ENCODE measurements around the gene CCDC188. TPM values are rescaled to one million over a fixed set of nuclear protein-coding genes. Genes with fewer than 3 reads are reported as not detected.

The CCDC188 gene
- total RNA-seq, 2 experiments from 2014 or later = not detected

GRCh38 chr22:20111045-20111688 is 39.7 kb downstream of the CCDC188 start:
- Mint-ChIP-seq H3K4me1 (ENCODE audit: low read depth) (peaks cover 11% of the 10 kb centered on the region), H3K27ac (peak overlapping the region; percentile 69), H3K36me3 (ENCODE audit: low read depth) (peaks cover 65% of the 10 kb centered on the region), H3K9me3 (no peaks in the 10 kb centered on the region), H3K4me3 (no peak overlapping the region), H3K27me3 (no peaks in the 10 kb centered on the region)
- peak; percentile 46 for TF ChIP-seq CTCF (IDR thresholded peaks at IDR 0.05)
- Histone ChIP-seq H3K9me3 (ENCODE audit: control insufficient read depth in 1 of 2, insufficient read depth in 1 of 2, low read length in 2 of 2) (peaks cover 0 to 7% of the 10 kb centered on the region in 2 experiments), H3K4me1 (ENCODE audit: insufficient read depth, low read length) (peaks cover 41% of the 10 kb centered on the region), H3K4me3 (ENCODE audit: low read length) (no peak overlapping the region), H3K36me3 (ENCODE audit: insufficient read depth, low read length) (peaks cover 90% of the 10 kb centered on the region), H3K27ac (ENCODE audit: low read depth in 1 of 2, low read length in 2 of 2) (no peak overlapping the region), H3K27me3 (ENCODE audit: control insufficient read depth in 1 of 2, insufficient read depth in 2 of 2, low read length in 2 of 2) (peaks cover 0 to 5% of the 10 kb centered on the region in 2 experiments)
- ChIA-PET CTCF (interaction anchor here (0.6 to 2.7 kb wide), 7 partner anchors 10 to 161 kb away, joined by 3 to 6 read pairs (median 4); no protein-coding TSS in a partner anchor), POLR2A (interaction anchor here (1.7 kb wide), 1 partner anchor 10 kb away, joined by 7 read pairs; no protein-coding TSS in a partner anchor)
- intact Hi-C loops (cut with DNase I, micrococcal nuclease) = loop anchor here in 1 of 2 experiments (5.0 to 10.0 kb wide), 3 partner anchors 139 to 284 kb away; partner anchors contain the start of genes GNB1L, RTL10 and ZNF74
- peak in 3 of 14 experiments; percentile 35 to 76 (median 65) for DNase-seq
- ATAC-seq (ENCODE audit: poor library complexity) = peak; percentile 70

- Histone ChIP-seq H3K4me1 (ENCODE audit: insufficient read depth, low read length) (peaks cover 34% of the 10 kb centered on the region), H3K27ac (ENCODE audit: low read depth in 1 of 2, low read length in 2 of 2) (no peak overlapping the region), H3K9me3 (ENCODE audit: control insufficient read depth in 1 of 2, insufficient read depth in 1 of 2, low read length in 2 of 2) (peaks cover 0 to 7% of the 10 kb centered on the region in 2 experiments), H3K4me3 (ENCODE audit: low read length) (no peak overlapping the region), H3K27me3 (ENCODE audit: control insufficient read depth in 1 of 2, insufficient read depth in 2 of 2, low read length in 2 of 2) (peaks cover 0 to 5% of the 10 kb centered on the region in 2 experiments), H3K36me3 (ENCODE audit: insufficient read depth, low read length) (peaks cover 92% of the 10 kb centered on the region)
- TF ChIP-seq CTCF (IDR thresholded peaks at IDR 0.05) = no peak
- ATAC-seq (ENCODE audit: poor library complexity) = no peak
- H3K36me3 Mint-ChIP-seq (ENCODE audit: low read depth) = peaks cover 64% of the 10 kb centered on the region
- H3K4me1 Mint-ChIP-seq (ENCODE audit: low read depth) = peaks cover 10% of the 10 kb centered on the region
- H3K4me3 Mint-ChIP-seq = peak overlapping the region; percentile 15
- CTCF ChIA-PET = interaction anchor here (0.6 to 2.7 kb wide), 5 partner anchors 9 to 161 kb away, joined by 3 to 6 read pairs (median 4); no protein-coding TSS in a partner anchor
- POLR2A ChIA-PET = interaction anchor here (1.7 kb wide), 1 partner anchor 9 kb away, joined by 7 read pairs; no protein-coding TSS in a partner anchor
- H3K27ac Mint-ChIP-seq = peak overlapping the region; percentile 69
- H3K27me3 Mint-ChIP-seq = no peaks in the 10 kb centered on the region
- intact Hi-C loops (cut with DNase I, micrococcal nuclease) = loop anchor here in 1 of 2 experiments (5.0 to 10.0 kb wide), 3 partner anchors 138 to 284 kb away; partner anchors contain the start of genes GNB1L, RTL10 and ZNF74
- no peaks in the 10 kb centered on the region for H3K9me3 Mint-ChIP-seq
- DNase-seq = no peak
Observed at GRCh38 chr22:20110359-20110985, 40.4 kb downstream of the CCDC188 start.

GRCh38 chr22:20109411-20110358 is 41.2 kb downstream of the CCDC188 start:
- Histone ChIP-seq H3K9me3 (ENCODE audit: control insufficient read depth in 1 of 2, insufficient read depth in 1 of 2, low read length in 2 of 2) (peaks cover 0 to 3% of the 10 kb centered on the region in 2 experiments), H3K27ac (ENCODE audit: low read depth in 1 of 2, low read length in 2 of 2) (no peak overlapping the region)
- DNase-seq = no peak

More at GRCh38 chr22:20109411-20110358, 41.2 kb downstream of the CCDC188 start:
- no peak for TF ChIP-seq CTCF (IDR thresholded peaks at IDR 0.05)
- Mint-ChIP-seq H3K9me3 (no peaks in the 10 kb centered on the region), H3K27me3 (no peaks in the 10 kb centered on the region), H3K4me1 (ENCODE audit: low read depth) (peaks cover 5% of the 10 kb centered on the region), H3K36me3 (ENCODE audit: low read depth) (peaks cover 63% of the 10 kb centered on the region), H3K4me3 (no peak overlapping the region), H3K27ac (no peak overlapping the region)
- no peak for ATAC-seq (ENCODE audit: poor library complexity)
- Histone ChIP-seq H3K4me1 (ENCODE audit: insufficient read depth, low read length) (peaks cover 26% of the 10 kb centered on the region), H3K36me3 (ENCODE audit: insufficient read depth, low read length) (peaks cover 91% of the 10 kb centered on the region), H3K4me3 (ENCODE audit: low read length) (no peak overlapping the region), H3K27me3 (ENCODE audit: control insufficient read depth in 1 of 2, insufficient read depth in 2 of 2, low read length in 2 of 2) (peaks cover 0 to 2% of the 10 kb centered on the region in 2 experiments)
- intact Hi-C loops (cut with DNase I, micrococcal nuclease) = loop anchor here in 1 of 2 experiments (5.0 to 10.0 kb wide), 4 partner anchors 137 to 815 kb away; partner anchors contain the start of genes CLTCL1, GNB1L, RTL10 and ZNF74
- CTCF ChIA-PET = no interaction called here
- POLR2A ChIA-PET = interaction anchor here (1.7 kb wide), 1 partner anchor 9 kb away, joined by 7 read pairs; no protein-coding TSS in a partner anchor

Measured in CD4-positive, alpha-beta T cell (primary cell).